Stimulated activated memory B cell treated with anti-CD40 and anti-IgM and Interleukin-4, amounts not matched to agents 10 μg/mL and 1 μg/mL and 100 μg/mL, for 72 hours (primary cell): ENCODE data around the gene XRCC5.
A peak's percentile ranks its signal among the peaks of the same experiment; 100 is the strongest.

ENCODE experiments used
- ATAC-seq: fragments of 150-1000 bp; cut with Tn5 transposase; 2 replicates; pipeline ENCODE4 v1.10.0; 2021
- H3K27ac Mint-ChIP-seq: one replicate; pipeline ENCODE4 v1.8.0; 2022; ENCODE audit warnings: mild to moderate bottlenecking, mixed read lengths
- H3K27me3 Mint-ChIP-seq: one replicate; pipeline ENCODE4 v1.8.0; 2022; ENCODE audit warnings: mixed read lengths
- H3K36me3 Mint-ChIP-seq: one replicate; pipeline ENCODE4 v1.8.0; 2022; ENCODE audit warnings: mixed read lengths
- H3K4me1 Mint-ChIP-seq: one replicate; pipeline ENCODE4 v1.8.0; 2022; ENCODE audit warnings: mixed read lengths
- H3K4me3 Mint-ChIP-seq: one replicate; pipeline ENCODE4 v1.8.0; 2022; ENCODE audit warnings: mild to moderate bottlenecking, moderate library complexity, mixed read lengths
- H3K9me3 Mint-ChIP-seq: one replicate; pipeline ENCODE4 v1.8.0; 2022; ENCODE audit warnings: mixed read lengths

Gene XRCC5

GRCh38 chr2:216179015-216179414 is 69.9 kb downstream of the XRCC5 start:
- no peak for ATAC-seq
- Mint-ChIP-seq H3K27ac (peak overlapping the region; percentile 11), H3K4me3 (no peak overlapping the region), H3K9me3 (no peaks in the 10 kb centered on the region), H3K27me3 (no peaks in the 10 kb centered on the region), H3K4me1 (peaks cover 49% of the 10 kb centered on the region), H3K36me3 (peaks cover 65% of the 10 kb centered on the region)

GRCh38 chr2:216181351-216181750 is 72.2 kb downstream of the XRCC5 start:
- Mint-ChIP-seq H3K36me3 (peaks cover 56% of the 10 kb centered on the region), H3K27ac (no peak overlapping the region), H3K4me1 (peaks cover 59% of the 10 kb centered on the region)

GRCh38 chr2:216181953-216182461 is 72.9 kb downstream of the XRCC5 start:
- ATAC-seq: no peak
- Mint-ChIP-seq H3K36me3 (peaks cover 51% of the 10 kb centered on the region), H3K4me3 (no peak overlapping the region), H3K4me1 (peaks cover 54% of the 10 kb centered on the region), H3K27me3 (no peaks in the 10 kb centered on the region), H3K27ac (peak overlapping the region; percentile 67), H3K9me3 (no peaks in the 10 kb centered on the region)

More at GRCh38 chr2:216181351-216181750, 72.2 kb downstream of the XRCC5 start:
- Mint-ChIP-seq H3K9me3 (no peaks in the 10 kb centered on the region), H3K27me3 (no peaks in the 10 kb centered on the region), H3K4me3 (no peak overlapping the region)
- no peak for ATAC-seq

- peak; percentile 75 for ATAC-seq
- peaks cover 65% of the 10 kb centered on the region for H3K4me1 Mint-ChIP-seq
- peaks cover 62% of the 10 kb centered on the region for H3K36me3 Mint-ChIP-seq
- no peaks in the 10 kb centered on the region for H3K9me3 Mint-ChIP-seq
- no peak overlapping the region for H3K4me3 Mint-ChIP-seq
- no peaks in the 10 kb centered on the region for H3K27me3 Mint-ChIP-seq
- peak overlapping the region; percentile 67 for H3K27ac Mint-ChIP-seq
Observed at GRCh38 chr2:216183462-216183861, 74.3 kb downstream of the XRCC5 start.

- ATAC-seq: no peak
- H3K27me3 Mint-ChIP-seq: no peaks in the 10 kb centered on the region
- no peak overlapping the region for H3K27ac Mint-ChIP-seq
- peaks cover 57% of the 10 kb centered on the region for H3K4me1 Mint-ChIP-seq
- no peak overlapping the region for H3K4me3 Mint-ChIP-seq
- H3K36me3 Mint-ChIP-seq: peaks cover 55% of the 10 kb centered on the region
- H3K9me3 Mint-ChIP-seq: no peaks in the 10 kb centered on the region
Observed at GRCh38 chr2:216188559-216188850, 79.4 kb downstream of the XRCC5 start.

GRCh38 chr2:216188956-216189355 is 79.8 kb downstream of the XRCC5 start:
- H3K4me1 Mint-ChIP-seq: peaks cover 57% of the 10 kb centered on the region
- no peaks in the 10 kb centered on the region for H3K27me3 Mint-ChIP-seq
- peaks cover 55% of the 10 kb centered on the region for H3K36me3 Mint-ChIP-seq
- H3K9me3 Mint-ChIP-seq: no peaks in the 10 kb centered on the region
- no peak overlapping the region for H3K27ac Mint-ChIP-seq
- no peak for ATAC-seq
- H3K4me3 Mint-ChIP-seq: no peak overlapping the region

- no peaks in the 10 kb centered on the region for H3K27me3 Mint-ChIP-seq
- peaks cover 59% of the 10 kb centered on the region for H3K36me3 Mint-ChIP-seq
- no peak overlapping the region for H3K4me3 Mint-ChIP-seq
- no peak for ATAC-seq
- no peaks in the 10 kb centered on the region for H3K9me3 Mint-ChIP-seq
- no peak overlapping the region for H3K27ac Mint-ChIP-seq
- peaks cover 59% of the 10 kb centered on the region for H3K4me1 Mint-ChIP-seq
Observed at GRCh38 chr2:216189410-216189809, 80.3 kb downstream of the XRCC5 start.

- H3K4me3 Mint-ChIP-seq: no peak overlapping the region
- H3K27ac Mint-ChIP-seq: no peak overlapping the region
- no peaks in the 10 kb centered on the region for H3K9me3 Mint-ChIP-seq
- no peaks in the 10 kb centered on the region for H3K27me3 Mint-ChIP-seq
- H3K36me3 Mint-ChIP-seq: peaks cover 73% of the 10 kb centered on the region
- ATAC-seq: no peak
- H3K4me1 Mint-ChIP-seq: peaks cover 53% of the 10 kb centered on the region
Observed at GRCh38 chr2:216192181-216192580, 83.0 kb downstream of the XRCC5 start.

GRCh38 chr2:216192931-216193330 is 83.8 kb downstream of the XRCC5 start:
- H3K27me3 Mint-ChIP-seq: no peaks in the 10 kb centered on the region
- no peak overlapping the region for H3K27ac Mint-ChIP-seq
- H3K9me3 Mint-ChIP-seq: no peaks in the 10 kb centered on the region
- no peak overlapping the region for H3K4me3 Mint-ChIP-seq
- peaks cover 46% of the 10 kb centered on the region for H3K4me1 Mint-ChIP-seq
- peaks cover 73% of the 10 kb centered on the region for H3K36me3 Mint-ChIP-seq
- ATAC-seq: no peak

GRCh38 chr2:216194013-216194412 is 84.9 kb downstream of the XRCC5 start:
- no peaks in the 10 kb centered on the region for H3K27me3 Mint-ChIP-seq
- H3K4me1 Mint-ChIP-seq: peaks cover 36% of the 10 kb centered on the region
- H3K36me3 Mint-ChIP-seq: peaks cover 75% of the 10 kb centered on the region
- no peak for ATAC-seq
- no peaks in the 10 kb centered on the region for H3K9me3 Mint-ChIP-seq
- H3K4me3 Mint-ChIP-seq: no peak overlapping the region
- H3K27ac Mint-ChIP-seq: peak overlapping the region; percentile 74

GRCh38 chr2:216194561-216194960 is 85.4 kb downstream of the XRCC5 start:
- no peaks in the 10 kb centered on the region for H3K9me3 Mint-ChIP-seq
- H3K36me3 Mint-ChIP-seq: peaks cover 81% of the 10 kb centered on the region
- H3K4me1 Mint-ChIP-seq: peaks cover 31% of the 10 kb centered on the region
- no peak for ATAC-seq
- no peaks in the 10 kb centered on the region for H3K27me3 Mint-ChIP-seq
- H3K27ac Mint-ChIP-seq: peak overlapping the region; percentile 74
- no peak overlapping the region for H3K4me3 Mint-ChIP-seq

GRCh38 chr2:216195565-216196029 is 86.4 kb downstream of the XRCC5 start:
- ATAC-seq: no peak
- H3K27me3 Mint-ChIP-seq: no peaks in the 10 kb centered on the region

GRCh38 chr2:216201692-216202306 is 92.7 kb downstream of the XRCC5 start:
- Mint-ChIP-seq H3K4me3 (no peak overlapping the region), H3K27ac (no peak overlapping the region), H3K27me3 (no peaks in the 10 kb centered on the region), H3K36me3 (peaks cover 94% of the 10 kb centered on the region), H3K4me1 (peaks cover 21% of the 10 kb centered on the region), H3K9me3 (no peaks in the 10 kb centered on the region)
- no peak for ATAC-seq

More at GRCh38 chr2:216195565-216196029, 86.4 kb downstream of the XRCC5 start:
- no peaks in the 10 kb centered on the region for H3K9me3 Mint-ChIP-seq
- H3K4me3 Mint-ChIP-seq: no peak overlapping the region
- H3K36me3 Mint-ChIP-seq: peaks cover 82% of the 10 kb centered on the region
- peak overlapping the region; percentile 74 for H3K27ac Mint-ChIP-seq
- H3K4me1 Mint-ChIP-seq: peaks cover 30% of the 10 kb centered on the region

- Mint-ChIP-seq H3K36me3 (peaks cover 93% of the 10 kb centered on the region), H3K4me1 (peaks cover 23% of the 10 kb centered on the region), H3K9me3 (no peaks in the 10 kb centered on the region), H3K27ac (no peak overlapping the region), H3K4me3 (no peak overlapping the region), H3K27me3 (no peaks in the 10 kb centered on the region)
- no peak for ATAC-seq
Observed at GRCh38 chr2:216202626-216203250, 93.6 kb downstream of the XRCC5 start.

- ATAC-seq: no peak
- Mint-ChIP-seq H3K27me3 (no peaks in the 10 kb centered on the region), H3K4me3 (no peak overlapping the region), H3K9me3 (no peaks in the 10 kb centered on the region), H3K36me3 (peaks cover 81% of the 10 kb centered on the region), H3K27ac (peak overlapping the region; percentile 31), H3K4me1 (peaks cover 23% of the 10 kb centered on the region)
Observed at GRCh38 chr2:216205486-216205885, 96.3 kb downstream of the XRCC5 start.
